GM12878 (cell line): ENCODE data around the gene MTFR1L. TPM values are rescaled to one million over a fixed set of nuclear protein-coding genes. Genes with fewer than 3 reads are reported as not detected.

Experiments used
- ATAC-seq: fragments of 200-7000 bp; cut with Tn5 transposase; 3 replicates; pipeline ENCODE4 v1.9.1; 2020; ENCODE audit warnings: mild to moderate bottlenecking, moderate library complexity
- BruUV-seq: library from RNA; stranded (reverse); fragments of 400-500 nt; replicated peaks from 2 replicates; lab custom pipeline; 2021; lab: Mats Ljungman, UMichigan
- CTCF ChIA-PET: fragments of 300-600 bp; sonication (Branson Sonifier 250); formaldehyde crosslinking; extraction: SDS; loops from one replicate; lab custom pipeline; 2021; ENCODE audit warnings: inconsistent platforms; lab: Yijun Ruan, JAX
- POLR2A ChIA-PET: fragments of 350-600 bp; formaldehyde crosslinking; extraction: SDS; loops from one replicate; lab custom pipeline; 2021; ENCODE audit warnings: inconsistent platforms; lab: Charles Lee
- RAD21 ChIA-PET: fragments of 300-600 bp; sonication (Branson Sonifier 250); formaldehyde crosslinking; loops from one replicate; lab custom pipeline; 2023; ENCODE audit warnings: antibody characterized with exemption; ENCODE audit not compliant: unreplicated experiment; lab: Charles Lee
- SMC1A ChIA-PET: fragments of 300-600 bp; sonication (Branson Sonifier 250); formaldehyde crosslinking; loops from one replicate; lab custom pipeline; 2023; ENCODE audit not compliant: unreplicated experiment, uncharacterized antibody; lab: Charles Lee
- DNase-seq: peaks from one replicate; pipeline ENCODE4 v3.0.0-alpha.2; 2011; ENCODE audit warnings: low read depth, low spot score
- FAIRE-seq: peaks from 3 replicates; lab custom pipeline; 2011; peaks lifted over from hg19 to GRCh38; lab: Jason Lieb, UNC
- H2AFZ ChIP-seq: 2 replicates; pipeline ENCODE4 v1.6.0; 2011; ENCODE audit warnings: low read depth, low read length, control low read depth; ENCODE audit not compliant: control insufficient read depth
- H3K27ac ChIP-seq: 2 replicates; pipeline ENCODE4 v1.5.1; 2011; ENCODE audit warnings: control low read depth; ENCODE audit not compliant: control insufficient read depth, insufficient read depth
- H3K27me3 ChIP-seq, 2 experiments: replicated peaks in 1 of 2; 2 replicates each; pipeline versions ENCODE4 v1.6.0 to v1.6.1; 2011; ENCODE audit warnings: low read length in 1 of 2; ENCODE audit not compliant: control insufficient read depth in 2 of 2, insufficient read depth in 2 of 2
- H3K36me3 ChIP-seq, 2 experiments: 2 replicates each; pipeline ENCODE4 v1.5.1; 2011; ENCODE audit warnings: low read length in 1 of 2; ENCODE audit not compliant: control insufficient read depth in 2 of 2, insufficient read depth in 2 of 2
- H3K4me1 ChIP-seq: 2 replicates; pipeline ENCODE4 v1.6.1; 2011; ENCODE audit warnings: mild to moderate bottlenecking, low read length, moderate library complexity, mixed read lengths; ENCODE audit not compliant: control insufficient read depth, insufficient read depth
- H3K4me2 ChIP-seq: 2 replicates; pipeline ENCODE4 v1.6.0; 2011; ENCODE audit warnings: control low read depth; ENCODE audit not compliant: control insufficient read depth, insufficient read depth
- H3K4me3 ChIP-seq: fragments of 200-600 bp; sonication (generic); 2 replicates; pipeline ENCODE4 v1.5.1; 2016
- H3K79me2 ChIP-seq: 2 replicates; pipeline ENCODE4 v1.6.0; 2011; ENCODE audit warnings: low read length; ENCODE audit not compliant: control insufficient read depth, insufficient read depth
- H3K9ac ChIP-seq: 2 replicates; pipeline ENCODE4 v1.8.0; 2011; ENCODE audit warnings: low read length, control low read depth, mixed read lengths; ENCODE audit not compliant: control insufficient read depth, insufficient read depth
- H3K9me3 ChIP-seq: replicated peaks from 3 replicates; pipeline ENCODE4 v1.5.1; 2011; ENCODE audit warnings: mild to moderate bottlenecking, low read length; ENCODE audit not compliant: control insufficient read depth, insufficient read depth
- H4K20me1 ChIP-seq: 2 replicates; pipeline ENCODE4 v1.6.0; 2011; ENCODE audit not compliant: control insufficient read depth, insufficient read depth
- BRCA1 ChIP-seq: IDR thresholded peaks from 2 replicates; pipeline ENCODE4 v1.6.1; 2011; ENCODE audit warnings: low read depth, low read length, improper control_type of control experiment
- JUND ChIP-seq: IDR thresholded peaks from 2 replicates; pipeline ENCODE4 v1.6.1; 2012; ENCODE audit warnings: low read depth, mild to moderate bottlenecking, low read length, improper control_type of control experiment, moderate library complexity
- KLF5 ChIP-seq: fragments of 450-650 bp; IDR thresholded peaks from 2 replicates; pipeline ENCODE4 v1.6.1; 2014; ENCODE audit warnings: mild to moderate bottlenecking; ENCODE audit not compliant: partially characterized antibody
- SREBF2 ChIP-seq: IDR thresholded peaks from 2 replicates; pipeline ENCODE4 v1.6.1; 2012; ENCODE audit warnings: mild to moderate bottlenecking, low read length
- YBX1 ChIP-seq: fragments of 450-650 bp; IDR thresholded peaks from 2 replicates; pipeline ENCODE4 v1.6.1; 2016; ENCODE audit warnings: antibody characterized with exemption
- YY1 ChIP-seq: IDR thresholded peaks from 2 replicates; pipeline ENCODE4 v1.6.1; 2011; ENCODE audit warnings: low read depth, mild to moderate bottlenecking, low read length
- WGBS: methylation state at CpG from one replicate; pipeline ENCODE4 v1.1.6; 2016; ENCODE audit warnings: low lambda C conversion rate; ENCODE audit not compliant: insufficient replicate concordance, insufficient coverage; ENCODE audit errors: missing lambda C conversion rate; 5-methylcytosine and 5-hydroxymethylcytosine counted together
- in situ Hi-C: fragments of 300-500 bp; cut with MboI; formaldehyde crosslinking; loops from 9 replicates; pipeline ENCODE4 v1.14.3; 2018; ENCODE audit warnings: mixed read lengths
- intact Hi-C: fragments of 100-400 bp; cut with micrococcal nuclease; formaldehyde crosslinking; loops from one replicate; pipeline ENCODE4 v1.14.2; 2022; ENCODE audit not compliant: unreplicated experiment
- polyA plus RNA-seq, 11 experiments: library from polyadenylated mRNA; depleted of rRNA in 4 of 11; unstranded in 6 of 11; stranded (reverse) in 5 of 11; fragments of >200 nt; fragmentation: Nextera tagmentation in 4 of 11; fragmentation: Illumina TruSeq in 1 of 11; extraction: Ambion mirVana in 4 of 11; extraction: Trizol in 1 of 11; gene quantifications; 1 replicate in 1 of 11; 2 replicates in 10 of 11; pipeline versions ENCODE4 v1.2.1 to v1.2.3, GENCODE V29; 2011 to 2016; ENCODE audit warnings: inconsistent platforms in 2 of 11, missing spikeins in 2 of 11, low read depth in 1 of 11
- total RNA-seq, 4 experiments: library from RNA; depleted of rRNA in 3 of 4; stranded (reverse); fragments of >200 nt in 3 of 4; fragmentation: Illumina TruSeq in 1 of 4; extraction: Trizol in 1 of 4; gene quantifications; 2 replicates each; pipeline versions ENCODE4 v1.2.1 to v1.2.3, GENCODE V29; 2013 to 2021
- TF ChIP-seq, protein P1 (sequence below): fragments of 450-650 bp; IDR thresholded peaks from 2 replicates; pipeline ENCODE4 v1.6.1; 2014; ENCODE audit warnings: mild to moderate bottlenecking
- TF ChIP-seq, protein P2 (sequence below): fragments of 150-350 bp; IDR thresholded peaks from 2 replicates; pipeline ENCODE4 v1.6.1; 2016; ENCODE audit warnings: low read depth, low read length

Gene MTFR1L
- total and polyA plus RNA-seq, 10 of the 15 experiments (the other 5 are each of a cell fraction or from before 2014, with no cell fraction given): 16.9 to 44.2 (median 30.3) TPM

DNA sequence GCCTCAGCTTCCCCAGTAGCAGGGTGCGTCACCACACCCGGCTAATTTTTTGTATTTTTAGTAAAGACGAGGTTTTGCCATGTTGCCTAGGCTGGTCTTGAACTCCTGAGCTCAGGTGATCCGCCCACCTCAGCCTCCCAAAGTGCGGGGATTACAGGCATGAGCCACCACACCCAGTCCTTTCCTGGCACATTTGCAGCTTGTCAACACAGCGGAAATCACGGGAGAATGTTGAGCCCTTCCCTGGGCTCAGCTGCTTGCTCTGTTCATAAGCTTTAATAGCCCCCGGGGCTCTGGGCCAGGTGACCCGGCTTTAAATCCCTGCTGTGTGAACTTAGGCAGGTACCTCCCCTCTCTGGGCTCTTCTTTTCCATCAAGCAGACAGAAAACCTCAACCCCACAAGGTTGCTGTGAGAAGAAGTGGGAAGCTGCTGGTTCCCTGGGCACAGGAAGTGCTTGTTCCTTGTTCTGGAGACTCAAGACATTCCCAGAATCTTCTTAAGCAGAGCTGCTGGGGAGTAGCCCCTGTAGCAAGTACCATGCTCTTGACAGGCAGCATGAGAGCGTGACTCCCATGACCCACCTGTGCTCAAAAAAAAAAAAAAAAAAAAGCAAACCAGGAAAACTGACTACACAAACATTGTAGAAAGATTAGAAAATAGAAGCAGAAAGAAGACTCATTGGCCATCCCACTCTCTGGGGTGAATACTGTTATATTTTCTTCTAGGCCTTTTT lies 34.3 kb upstream of the MTFR1L start:
- Histone ChIP-seq H3K36me3 (no peaks in the 10 kb centered on the region), H3K27ac (no peak overlapping the region), H3K9ac (no peak overlapping the region), H3K4me2 (no peak overlapping the region), H2AFZ (no peak overlapping the region), H3K9me3 (no peaks in the 10 kb centered on the region), H3K27me3 (peaks cover 4 to 6% of the 10 kb centered on the region in 2 experiments), H3K4me1 (no peaks in the 10 kb centered on the region), H3K79me2 (no peaks in the 10 kb centered on the region), H3K4me3 (no peak overlapping the region), H4K20me1 (no peaks in the 10 kb centered on the region)
- ChIA-PET SMC1A (interaction anchor here (1.0 kb wide), 1 partner anchor 281 kb away, joined by 3 read pairs; no protein-coding TSS in a partner anchor), POLR2A (interaction anchor here (0.9 kb wide), 1 partner anchor 84 kb away, joined by 3 read pairs; no protein-coding TSS in a partner anchor), CTCF (no interaction called here), RAD21 (interaction anchor here (1.6 kb wide), 1 partner anchor 177 kb away, joined by 4 read pairs; no protein-coding TSS in a partner anchor)
- in situ Hi-C loops: no loop called here
- intact Hi-C loops: no loop called here
- WGBS: 50% methylated on average over 10 of the region's 10 CpGs
- no peak for FAIRE-seq
- no peak for DNase-seq
- no TSS peak for BruUV-seq
- TF ChIP-seq KLF5: no peak
- TF ChIP-seq, protein P1, sequence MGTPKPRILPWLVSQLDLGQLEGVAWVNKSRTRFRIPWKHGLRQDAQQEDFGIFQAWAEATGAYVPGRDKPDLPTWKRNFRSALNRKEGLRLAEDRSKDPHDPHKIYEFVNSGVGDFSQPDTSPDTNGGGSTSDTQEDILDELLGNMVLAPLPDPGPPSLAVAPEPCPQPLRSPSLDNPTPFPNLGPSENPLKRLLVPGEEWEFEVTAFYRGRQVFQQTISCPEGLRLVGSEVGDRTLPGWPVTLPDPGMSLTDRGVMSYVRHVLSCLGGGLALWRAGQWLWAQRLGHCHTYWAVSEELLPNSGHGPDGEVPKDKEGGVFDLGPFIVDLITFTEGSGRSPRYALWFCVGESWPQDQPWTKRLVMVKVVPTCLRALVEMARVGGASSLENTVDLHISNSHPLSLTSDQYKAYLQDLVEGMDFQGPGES: no peak
- TF ChIP-seq YY1: no peak
- TF ChIP-seq BRCA1: no peak
- no peak for TF ChIP-seq YBX1
- TF ChIP-seq JUND: no peak
- TF ChIP-seq, protein P2, sequence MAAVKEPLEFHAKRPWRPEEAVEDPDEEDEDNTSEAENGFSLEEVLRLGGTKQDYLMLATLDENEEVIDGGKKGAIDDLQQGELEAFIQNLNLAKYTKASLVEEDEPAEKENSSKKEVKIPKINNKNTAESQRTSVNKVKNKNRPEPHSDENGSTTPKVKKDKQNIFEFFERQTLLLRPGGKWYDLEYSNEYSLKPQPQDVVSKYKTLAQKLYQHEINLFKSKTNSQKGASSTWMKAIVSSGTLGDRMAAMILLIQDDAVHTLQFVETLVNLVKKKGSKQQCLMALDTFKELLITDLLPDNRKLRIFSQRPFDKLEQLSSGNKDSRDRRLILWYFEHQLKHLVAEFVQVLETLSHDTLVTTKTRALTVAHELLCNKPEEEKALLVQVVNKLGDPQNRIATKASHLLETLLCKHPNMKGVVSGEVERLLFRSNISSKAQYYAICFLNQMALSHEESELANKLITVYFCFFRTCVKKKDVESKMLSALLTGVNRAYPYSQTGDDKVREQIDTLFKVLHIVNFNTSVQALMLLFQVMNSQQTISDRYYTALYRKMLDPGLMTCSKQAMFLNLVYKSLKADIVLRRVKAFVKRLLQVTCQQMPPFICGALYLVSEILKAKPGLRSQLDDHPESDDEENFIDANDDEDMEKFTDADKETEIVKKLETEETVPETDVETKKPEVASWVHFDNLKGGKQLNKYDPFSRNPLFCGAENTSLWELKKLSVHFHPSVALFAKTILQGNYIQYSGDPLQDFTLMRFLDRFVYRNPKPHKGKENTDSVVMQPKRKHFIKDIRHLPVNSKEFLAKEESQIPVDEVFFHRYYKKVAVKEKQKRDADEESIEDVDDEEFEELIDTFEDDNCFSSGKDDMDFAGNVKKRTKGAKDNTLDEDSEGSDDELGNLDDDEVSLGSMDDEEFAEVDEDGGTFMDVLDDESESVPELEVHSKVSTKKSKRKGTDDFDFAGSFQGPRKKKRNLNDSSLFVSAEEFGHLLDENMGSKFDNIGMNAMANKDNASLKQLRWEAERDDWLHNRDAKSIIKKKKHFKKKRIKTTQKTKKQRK: no peak
- TF ChIP-seq SREBF2: no peak
- no peak for ATAC-seq
